Panc1 (cell line): ENCODE results near the gene ALX4.

Experiments
- CTCF ChIP-seq: fragments of 450-650 bp; IDR thresholded peaks from 2 replicates; pipeline ENCODE4 v1.5.1; 2017; ENCODE audit warnings: mild to moderate bottlenecking
- POLR2AphosphoS5 ChIP-seq: IDR thresholded peaks from 2 replicates; pipeline ENCODE4 v1.6.1; 2012; ENCODE audit warnings: mild to moderate bottlenecking, low read depth, low read length, moderate library complexity
- REST ChIP-seq, 2 experiments: IDR thresholded peaks; 2 replicates each; pipeline ENCODE4 v1.6.1; 2011 to 2012; ENCODE audit warnings: low read depth in 2 of 2, control low read depth in 1 of 2, low read length in 1 of 2, mild to moderate bottlenecking in 1 of 2, moderate library complexity in 1 of 2; ENCODE audit not compliant: insufficient read depth in 1 of 2
- SIN3A ChIP-seq: IDR thresholded peaks from 2 replicates; pipeline ENCODE4 v1.6.1; 2012; ENCODE audit warnings: low read depth, mild to moderate bottlenecking, low read length, moderate library complexity, borderline replicate concordance; ENCODE audit not compliant: insufficient read depth
- TCF7L2 ChIP-seq: IDR thresholded peaks from 2 replicates; pipeline ENCODE4 v1.6.1; 2011; ENCODE audit warnings: mild to moderate bottlenecking, low read depth, low read length, inconsistent platforms

- TF ChIP-seq CTCF, result no peak
- TF ChIP-seq POLR2AphosphoS5, result no peak
- no peak for TF ChIP-seq SIN3A
- no peak for TF ChIP-seq TCF7L2
- no peak for TF ChIP-seq REST (IDR thresholded peaks at IDR 0.05; ENCODE audit: insufficient read depth in 1 of 2, low read depth in 2 of 2, low read length in 1 of 2)
Observed at GRCh38 chr11:44257338-44258189, 52.4 kb downstream of the ALX4 start.
